Measurements from ENCODE around the gene LYPD6B.

GRCh38 chr2:149062531-149062930 lies 24.0 kb downstream of the LYPD6B start:
- no peak for TF ChIP-seq CTCF (IDR thresholded peaks at IDR 0.05)
- TF ChIP-seq EZH2 (IDR thresholded peaks at IDR 0.05; ENCODE audit: borderline replicate concordance, insufficient read depth, low read depth, low read length, poor library complexity, severe bottlenecking) = no peak

Data from B cell (primary cell).